HG02870 (cell line): ENCODE results near the gene CDH22.

Experiments used
- ATAC-seq: cut with Tn5 transposase; IDR thresholded peaks from one replicate; pipeline ENCODE4 v1.9.1; 2021; ENCODE audit warnings: mild to moderate bottlenecking, moderate library complexity; ENCODE audit not compliant: unreplicated experiment

CDH22 gene

DNA sequence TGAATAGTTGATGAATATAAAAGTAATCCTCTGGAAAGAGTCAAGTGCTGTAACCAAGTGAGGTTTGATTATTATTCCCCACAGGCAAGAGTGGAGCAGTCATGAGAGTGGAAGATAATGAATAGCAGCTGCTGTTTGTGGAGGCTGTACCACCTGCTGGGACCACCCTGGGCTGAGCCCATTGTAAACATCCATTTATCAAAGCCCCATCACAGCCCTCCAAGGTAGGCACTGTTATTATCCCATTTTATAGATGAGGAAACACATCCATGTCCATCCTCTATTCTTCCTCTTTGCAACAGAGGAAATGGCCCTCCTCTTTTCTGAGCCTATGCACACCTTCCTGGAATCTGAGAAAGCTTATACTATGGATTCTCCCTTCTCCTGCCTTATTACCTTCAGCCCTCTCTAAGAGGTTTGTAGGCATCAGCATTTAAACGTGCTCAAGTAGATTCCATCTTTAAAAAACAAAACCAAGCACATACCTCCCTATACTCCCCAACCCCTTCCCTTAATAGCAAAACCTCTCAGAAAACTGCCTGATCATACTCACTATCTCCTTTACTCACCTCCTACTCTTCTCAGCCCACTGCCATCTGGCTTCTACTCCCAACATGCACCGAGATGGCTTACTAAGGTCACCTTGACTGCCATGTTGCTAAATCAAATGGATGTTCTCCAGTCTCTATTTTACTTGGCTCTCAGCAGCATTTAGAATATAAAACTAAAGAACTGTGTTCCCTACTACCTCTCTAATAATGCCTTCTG is 37.1 kb downstream of the CDH22 start:
- ATAC-seq = no peak

- ATAC-seq = no peak
Observed at GRCh38 chr20:46269372-46269771, 38.9 kb downstream of the CDH22 start.

DNA sequence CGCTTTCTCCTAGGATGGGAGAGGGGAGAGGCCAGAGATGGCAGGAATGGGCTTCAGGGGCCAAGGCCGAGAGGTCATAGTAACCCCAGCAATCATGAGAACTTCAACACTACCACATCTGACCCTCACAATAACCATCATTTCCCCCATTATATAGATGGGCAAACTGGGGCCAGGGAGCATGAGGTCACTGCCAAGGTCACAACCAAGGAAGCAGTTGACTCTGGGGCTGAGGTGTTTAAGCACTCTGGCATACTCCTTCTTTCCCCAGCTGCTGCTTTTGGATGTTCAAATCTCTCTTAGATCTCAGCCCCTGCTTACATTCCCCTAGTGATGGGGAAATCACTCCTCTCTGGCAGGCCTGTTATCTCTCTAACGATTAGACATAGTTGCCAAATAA is 39.6 kb downstream of the CDH22 start:
- no peak for ATAC-seq

- ATAC-seq = no peak
Observed at GRCh38 chr20:46268131-46268614, 40.1 kb downstream of the CDH22 start.

DNA sequence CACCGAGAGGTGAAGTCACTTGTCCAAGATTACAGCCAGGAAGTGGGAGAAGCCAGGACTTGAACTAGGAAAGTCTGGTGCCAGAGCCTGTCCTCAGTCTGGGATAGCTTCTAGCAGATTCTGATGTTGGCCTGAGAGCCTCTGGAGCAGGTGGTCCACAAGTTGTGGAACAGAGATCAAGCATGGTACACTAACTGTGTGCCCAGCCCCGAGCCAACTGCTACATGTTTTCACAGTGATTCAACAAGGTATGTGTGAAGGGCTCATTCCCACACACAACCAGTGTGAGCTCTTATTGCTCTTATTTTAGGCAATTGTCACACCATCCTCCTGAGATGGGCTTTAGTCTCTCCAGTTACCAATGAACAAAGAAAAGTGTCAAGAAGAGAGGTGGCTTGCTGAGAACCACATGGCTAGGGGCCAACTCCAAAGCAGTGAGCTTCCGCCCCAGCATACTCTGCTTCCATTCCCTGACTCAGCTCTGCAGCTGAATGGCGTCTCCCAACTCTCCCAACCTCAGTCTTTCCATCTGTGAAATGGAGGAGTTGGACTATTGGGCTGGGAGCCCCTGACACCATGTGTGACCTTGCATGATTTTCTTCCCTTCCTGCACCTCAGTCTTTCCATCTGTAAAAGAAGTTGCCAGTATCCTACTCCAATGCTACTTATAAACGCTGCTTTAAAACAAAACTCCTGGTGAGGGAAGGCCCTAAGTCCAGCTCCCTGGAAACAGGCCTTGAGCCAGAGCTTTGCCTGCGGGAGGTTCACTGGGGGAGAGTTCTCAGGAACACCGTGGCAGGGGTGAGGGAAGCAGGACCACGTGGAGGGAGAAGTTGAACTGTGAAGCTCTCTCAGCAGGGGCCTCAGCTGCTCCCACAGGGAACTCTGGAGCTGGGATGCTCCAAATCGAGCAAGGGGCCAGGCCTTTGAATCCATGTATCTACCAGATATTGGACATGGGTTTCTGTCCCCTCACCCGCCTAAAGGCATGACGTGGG is 40.9 kb downstream of the CDH22 start:
- ATAC-seq = no peak

DNA sequence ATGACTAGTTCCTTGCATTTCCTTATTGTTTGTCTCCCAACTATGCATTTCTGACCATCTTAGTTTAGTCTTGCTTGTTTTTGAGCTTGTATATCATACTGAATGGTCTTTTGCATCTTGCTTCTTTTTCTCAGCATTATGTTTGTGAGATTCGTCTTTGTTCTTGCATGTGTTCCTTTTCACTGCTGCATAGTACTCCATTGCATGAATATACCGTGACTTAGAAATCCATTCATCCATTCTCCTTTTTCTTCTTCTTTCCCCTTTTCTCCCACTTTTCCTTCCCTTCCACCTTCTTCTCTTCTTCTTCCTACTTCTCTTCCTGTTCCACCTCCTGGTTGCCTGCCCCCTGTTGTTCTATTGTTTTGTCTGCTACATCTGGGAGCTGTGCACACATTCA is 42.8 kb downstream of the CDH22 start:
- ATAC-seq = no peak

GRCh38 chr20:46264391-46265266 is 43.7 kb downstream of the CDH22 start:
- no peak for ATAC-seq

DNA sequence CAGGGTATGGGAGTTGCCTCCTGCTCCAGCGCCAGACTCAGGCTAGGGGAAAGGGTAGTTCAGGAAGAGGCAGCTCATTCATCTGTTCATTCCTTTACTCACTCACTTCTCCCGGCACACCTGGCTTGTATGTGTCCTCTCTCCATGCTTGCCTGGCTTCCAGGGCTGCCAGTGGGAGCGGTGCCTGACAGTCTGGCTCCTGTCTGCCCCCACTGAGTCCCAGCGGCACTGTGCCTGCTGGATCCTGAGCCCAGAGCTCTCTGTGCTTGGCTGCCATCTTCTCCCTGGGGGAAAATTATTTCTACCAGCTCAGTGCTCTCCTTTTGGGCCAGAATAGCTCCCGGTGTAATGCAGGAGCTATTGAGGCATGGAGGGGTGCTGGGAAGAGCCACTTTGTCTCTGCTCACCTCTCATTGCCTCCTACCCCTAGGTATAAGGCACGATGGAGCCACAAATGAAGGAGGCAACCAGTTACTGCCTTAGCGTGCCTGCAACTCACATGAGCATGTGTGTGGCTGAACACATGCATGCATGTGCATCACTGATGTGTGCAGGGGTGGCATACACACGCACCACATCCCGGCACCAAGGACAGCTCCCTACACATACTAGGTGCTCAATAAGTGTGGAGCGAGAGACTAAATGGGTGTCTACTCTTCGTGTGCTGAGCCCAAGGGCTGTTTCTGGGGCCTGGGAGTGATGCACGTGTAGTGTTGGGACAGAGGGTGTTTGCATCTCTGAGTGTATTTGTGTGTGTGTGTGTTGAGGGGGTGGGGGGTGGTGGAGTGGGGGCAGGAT is 46.6 kb downstream of the CDH22 start:
- ATAC-seq = no peak

GRCh38 chr20:46260936-46261454 is 47.3 kb downstream of the CDH22 start:
- no peak for ATAC-seq

GRCh38 chr20:46260480-46260879 is 47.8 kb downstream of the CDH22 start:
- ATAC-seq = no peak

GRCh38 chr20:46259260-46259859 is 48.9 kb downstream of the CDH22 start:
- no peak for ATAC-seq

- no peak for ATAC-seq
Observed at GRCh38 chr20:46257887-46258286, 50.4 kb downstream of the CDH22 start.

GRCh38 chr20:46256293-46256692 is 52.0 kb downstream of the CDH22 start:
- no peak for ATAC-seq

- no peak for ATAC-seq
Observed at GRCh38 chr20:46255440-46256104, 52.7 kb downstream of the CDH22 start.

GRCh38 chr20:46253391-46253790 is 54.9 kb downstream of the CDH22 start:
- no peak for ATAC-seq

DNA sequence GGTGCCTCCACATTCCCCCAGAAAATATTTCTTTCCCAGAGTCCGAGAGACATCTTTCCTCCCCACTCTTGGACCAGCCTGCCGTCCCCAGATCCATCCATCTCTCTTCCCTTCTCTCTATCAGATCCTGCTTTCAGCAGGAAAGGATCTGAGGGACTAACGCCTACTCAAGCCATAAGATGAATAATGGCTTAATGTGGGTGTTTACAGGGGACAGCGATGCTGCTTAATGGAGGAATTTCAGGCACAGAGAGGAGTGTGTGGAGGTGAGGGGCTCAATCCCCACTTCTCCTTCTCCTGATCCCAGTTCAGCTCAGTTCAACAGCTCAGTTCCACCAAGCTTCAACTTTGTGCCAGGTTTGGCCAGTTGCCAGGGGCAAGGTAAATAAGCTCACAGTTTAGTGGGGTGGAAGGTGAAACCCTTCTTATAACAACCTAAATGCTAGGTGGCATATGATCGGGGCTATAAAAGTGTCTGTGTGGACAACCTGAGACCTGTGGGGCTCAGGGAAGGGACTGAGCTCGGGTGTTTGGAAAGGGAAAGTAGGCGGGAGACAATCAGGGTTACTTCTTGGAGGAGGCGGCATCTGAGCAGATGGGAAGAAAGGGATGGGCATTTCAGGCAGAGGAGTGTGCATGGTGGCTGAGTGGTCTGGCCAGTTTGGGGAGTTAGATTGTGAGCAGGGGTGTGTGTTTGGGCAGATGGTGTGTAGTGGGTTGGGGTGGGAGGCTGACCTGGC is 55.8 kb downstream of the CDH22 start:
- no peak for ATAC-seq

- no peak for ATAC-seq
Observed at GRCh38 chr20:46251211-46251673, 57.1 kb downstream of the CDH22 start.

DNA sequence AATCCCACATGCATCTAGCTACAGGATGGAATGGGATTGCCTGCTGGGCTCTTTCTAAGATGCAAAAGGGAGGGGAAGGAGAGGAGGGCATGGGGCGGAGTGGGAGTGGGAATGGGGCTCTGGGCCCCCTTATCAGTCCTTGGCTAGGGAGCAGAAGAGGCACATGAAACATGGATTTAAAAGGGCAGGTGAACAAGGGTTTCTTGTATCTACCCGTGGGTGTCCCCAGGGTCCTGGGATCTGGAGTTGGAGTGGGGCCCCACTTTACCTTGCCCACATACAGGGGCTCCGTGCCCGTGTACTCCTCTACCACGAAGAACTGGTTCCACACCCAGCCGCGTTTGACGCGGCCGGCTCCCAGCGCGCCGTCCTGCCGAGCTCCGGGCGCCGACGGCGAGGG is 57.5 kb downstream of the CDH22 start:
- no peak for ATAC-seq
